GM23248 (cell line): ENCODE data around the gene PIGR. TPM values are rescaled to one million over a fixed set of nuclear protein-coding genes. Genes with fewer than 3 reads are reported as not detected.
"Not testable (repeated sequence)": the region's sequence is repeated elsewhere in the genome, so short reads cannot be mapped to it uniquely, and the experiment has no call there.

Source experiments
- DNase-seq: peaks from one replicate; pipeline ENCODE4 v3.0.0-alpha.2; 2015
- H2AFZ ChIP-seq: fragments of 200-600 bp; sonication (generic); 2 replicates; pipeline ENCODE4 v1.6.1; 2016; ENCODE audit warnings: antibody characterized with exemption
- H3F3A ChIP-seq: fragments of 200-600 bp; sonication (generic); 2 replicates; pipeline ENCODE4 v1.6.1; 2016; ENCODE audit warnings: mild to moderate bottlenecking, antibody characterized with exemption, mixed run types; ENCODE audit not compliant: insufficient read depth
- H3K27ac ChIP-seq: fragments of 200-600 bp; sonication (generic); 2 replicates; pipeline ENCODE4 v1.5.1; 2016; ENCODE audit warnings: mild to moderate bottlenecking
- H3K27me3 ChIP-seq: fragments of 200-600 bp; sonication (generic); replicated peaks from 2 replicates; pipeline ENCODE4 v1.6.1; 2016; ENCODE audit warnings: mild to moderate bottlenecking; ENCODE audit not compliant: insufficient read depth
- H3K36me3 ChIP-seq: fragments of 200-600 bp; sonication (generic); 2 replicates; pipeline ENCODE4 v1.6.1; 2016; ENCODE audit warnings: low read depth, mild to moderate bottlenecking
- H3K4me1 ChIP-seq: fragments of 200-600 bp; sonication (generic); 2 replicates; pipeline ENCODE4 v1.6.1; 2016; ENCODE audit warnings: mild to moderate bottlenecking; ENCODE audit not compliant: insufficient read depth
- H3K4me2 ChIP-seq: fragments of 200-600 bp; sonication (generic); one replicate; pipeline ENCODE4 v1.6.1; 2016; ENCODE audit warnings: mild to moderate bottlenecking; ENCODE audit not compliant: unreplicated experiment
- H3K4me3 ChIP-seq: fragments of 200-600 bp; sonication (generic); 2 replicates; pipeline ENCODE4 v1.5.1; 2016; ENCODE audit warnings: mild to moderate bottlenecking
- H3K79me2 ChIP-seq: fragments of 200-600 bp; sonication (generic); 2 replicates; pipeline ENCODE4 v1.6.1; 2016; ENCODE audit warnings: mild to moderate bottlenecking; ENCODE audit not compliant: insufficient read depth
- H3K9ac ChIP-seq: fragments of 200-600 bp; sonication (generic); 2 replicates; pipeline ENCODE4 v1.6.1; 2016; ENCODE audit warnings: mild to moderate bottlenecking
- H3K9me2 ChIP-seq: fragments of 200-600 bp; sonication (generic); 2 replicates; pipeline ENCODE4 v1.6.1; 2016; ENCODE audit warnings: mixed run types, mild to moderate bottlenecking, moderate library complexity; ENCODE audit not compliant: insufficient read depth
- H3K9me3 ChIP-seq: fragments of 200-600 bp; sonication (generic); one replicate; pipeline ENCODE4 v1.6.1; 2017; ENCODE audit warnings: low read depth
- H4K20me1 ChIP-seq: fragments of 200-600 bp; sonication (generic); 2 replicates; pipeline ENCODE4 v1.6.0; 2016; ENCODE audit not compliant: insufficient read depth
- EZH2 ChIP-seq: fragments of 200-600 bp; sonication (generic); IDR thresholded peaks from 2 replicates; pipeline ENCODE4 v1.6.1; 2018; ENCODE audit warnings: antibody characterized with exemption, mild to moderate bottlenecking; ENCODE audit not compliant: insufficient read depth, poor library complexity, severe bottlenecking
- EZH2phosphoT487 ChIP-seq: fragments of 200-600 bp; sonication (generic); IDR thresholded peaks from 2 replicates; pipeline ENCODE4 v1.6.1; 2018; ENCODE audit warnings: antibody characterized with exemption, moderate library complexity, mild to moderate bottlenecking, low read depth; ENCODE audit not compliant: insufficient read depth
- WGBS, 2 experiments: methylation state at CpG; one replicate each; pipeline ENCODE4 v1.1.6; 2015 to 2017; ENCODE audit warnings: low lambda C conversion rate in 2 of 2, low coverage in 1 of 2; ENCODE audit errors: missing lambda C conversion rate in 2 of 2; 5-methylcytosine and 5-hydroxymethylcytosine counted together
- in situ Hi-C: fragments of 300-500 bp; cut with MboI; formaldehyde crosslinking; loops from 2 replicates; pipeline ENCODE4 v1.15.0; 2020
- polyA plus RNA-seq: library from polyadenylated mRNA; unstranded; fragments of >200 nt; fragmentation: Nextera tagmentation; extraction: Ambion mirVana; gene quantifications from 2 replicates; pipeline ENCODE4 v1.2.1, GENCODE V29; 2016
- total RNA-seq: library from RNA; depleted of rRNA; stranded (reverse); fragments of >200 nt; shearing (Covaris generic); gene quantifications from 2 replicates; pipeline ENCODE4 v1.2.3, GENCODE V29; 2014

PIGR gene
- total and polyA plus RNA-seq, 2 experiments from 2014 or later = not detected

GRCh38 chr1:206924592-206925105 lies 21.6 kb downstream of the PIGR start:
- no peaks in the 10 kb centered on the region for H3K4me1 ChIP-seq
- no peaks in the 10 kb centered on the region for H3K79me2 ChIP-seq
- no peak overlapping the region for H2AFZ ChIP-seq
- H3K9me2 ChIP-seq = no peaks in the 10 kb centered on the region
- H3K9ac ChIP-seq = no peak overlapping the region
- H3K9me3 ChIP-seq = no peaks in the 10 kb centered on the region
- H3K27ac ChIP-seq = no peak overlapping the region
- no peak overlapping the region for H3K4me2 ChIP-seq
- DNase-seq = no peak
- H3K36me3 ChIP-seq = no peaks in the 10 kb centered on the region
- H4K20me1 ChIP-seq = no peaks in the 10 kb centered on the region
- WGBS, 2 experiments = 56 to 66% methylated on average over 7 to 8 of the region's 8 CpGs
- no peaks in the 10 kb centered on the region for H3F3A ChIP-seq
- no peak overlapping the region for H3K4me3 ChIP-seq
- H3K27me3 ChIP-seq = no peaks in the 10 kb centered on the region
- in situ Hi-C loops = no loop called here
- TF ChIP-seq EZH2 (no peak), EZH2phosphoT487 (no peak)

GRCh38 chr1:206923961-206924557 lies 22.2 kb downstream of the PIGR start:
- 79 to 80% methylated on average over 4 of the region's 4 CpGs for WGBS, 2 experiments
- not testable (repeated sequence) for H3K9me2 ChIP-seq

GRCh38 chr1:206923009-206923960 lies 23.0 kb downstream of the PIGR start:
- Histone ChIP-seq H3K4me1 (no peaks in the 10 kb centered on the region), H3K36me3 (no peaks in the 10 kb centered on the region), H2AFZ (no peak overlapping the region), H3K9me2 (no peaks in the 10 kb centered on the region), H3K4me2 (no peak overlapping the region), H3K27ac (no peak overlapping the region), H3K4me3 (no peak overlapping the region), H3F3A (no peaks in the 10 kb centered on the region), H3K27me3 (no peaks in the 10 kb centered on the region), H3K9ac (no peak overlapping the region), H3K9me3 (no peaks in the 10 kb centered on the region), H3K79me2 (no peaks in the 10 kb centered on the region), H4K20me1 (no peaks in the 10 kb centered on the region)
- 49 to 52% methylated on average over 12 of the region's 12 CpGs for WGBS, 2 experiments
- TF ChIP-seq EZH2phosphoT487 (no peak), EZH2 (no peak)
- no peak for DNase-seq
- in situ Hi-C loops = no loop called here

More at GRCh38 chr1:206923961-206924557, 22.2 kb downstream of the PIGR start:
- H3K27me3 ChIP-seq, H3K4me3 ChIP-seq, DNase-seq, H4K20me1 ChIP-seq, H3K79me2 ChIP-seq, in situ Hi-C loops, H2AFZ ChIP-seq, H3K27ac ChIP-seq, H3K4me1 ChIP-seq, H3K9me3 ChIP-seq, H3K36me3 ChIP-seq, H3K9ac ChIP-seq, H3K4me2 ChIP-seq, H3F3A ChIP-seq: not testable (repeated sequence)

GRCh38 chr1:206922524-206922923 lies 23.7 kb downstream of the PIGR start:
- H3K36me3 ChIP-seq = no peaks in the 10 kb centered on the region
- H3K4me3 ChIP-seq = no peak overlapping the region
- H3K79me2 ChIP-seq = no peaks in the 10 kb centered on the region
- no peak overlapping the region for H3K9ac ChIP-seq
- no peaks in the 10 kb centered on the region for H4K20me1 ChIP-seq
- in situ Hi-C loops = no loop called here
- H2AFZ ChIP-seq = no peak overlapping the region
- no peak for DNase-seq
- no peak overlapping the region for H3K27ac ChIP-seq
- no peak overlapping the region for H3K4me2 ChIP-seq
- H3K27me3 ChIP-seq = no peaks in the 10 kb centered on the region
- H3K9me3 ChIP-seq = no peaks in the 10 kb centered on the region
- no peaks in the 10 kb centered on the region for H3K4me1 ChIP-seq
- no peak for TF ChIP-seq EZH2
- TF ChIP-seq EZH2phosphoT487 = no peak
- no peaks in the 10 kb centered on the region for H3F3A ChIP-seq
- no peaks in the 10 kb centered on the region for H3K9me2 ChIP-seq
- WGBS, 2 experiments = 57 to 69% methylated on average over 1 of the region's 1 CpG
